Esophagus squamous epithelium (tissue), 5 donors: Measurements from ENCODE around the gene ANKRD65. TPM values are rescaled to one million over a fixed set of nuclear protein-coding genes. Genes with fewer than 3 reads are reported as not detected.
"Not testable (repeated sequence)": the region's sequence is repeated elsewhere in the genome, so short reads cannot be mapped to it uniquely, and the experiment has no call there.

ENCODE experiments used
- DNase-seq: peaks from one replicate; lab custom pipeline; 2025; lab: John Stamatoyannopoulos, UW
- H3K27ac ChIP-seq, 4 donors: fragments of 200-600 bp; sonication (generic); one replicate each; pipeline ENCODE4 v1.5.1; 2016 to 2019; ENCODE audit warnings: mild to moderate bottlenecking in 1 of 4
- H3K27me3 ChIP-seq, 4 donors: fragments of 200-600 bp; sonication (generic); 1 replicate in 3 of 4; 2 replicates in 1 of 4; pipeline versions ENCODE4 v1.5.1 to v1.6.0; 2017 to 2021; ENCODE audit warnings: antibody characterized with exemption in 1 of 4
- H3K36me3 ChIP-seq, 3 donors: fragments of 200-600 bp; sonication (generic); one replicate each; pipeline ENCODE4 v1.5.1; 2016 to 2019
- H3K4me1 ChIP-seq, 3 donors: fragments of 200-600 bp; sonication (generic); one replicate each; pipeline ENCODE4 v1.5.1; 2017 to 2019
- H3K4me3 ChIP-seq, 4 donors: fragments of 200-600 bp; sonication (generic); 1 replicate in 3 of 4; 2 replicates in 1 of 4; pipeline ENCODE4 v1.5.1; 2016 to 2019; ENCODE audit warnings: mild to moderate bottlenecking in 2 of 4, moderate library complexity in 1 of 4
- H3K9me3 ChIP-seq, 3 donors: fragments of 200-600 bp; sonication (generic); one replicate each; pipeline ENCODE4 v1.5.1; 2016 to 2019
- POLR2A ChIP-seq, 4 donors: fragments of 450-650 bp; IDR thresholded peaks; one replicate each; pipeline ENCODE4 v1.6.1; 2017; ENCODE audit warnings: antibody characterized with exemption in 4 of 4, mild to moderate bottlenecking in 4 of 4, moderate library complexity in 3 of 4
- WGBS, 2 donors: methylation state at CpG; one replicate each; pipeline ENCODE4 v1.1.5; 2018; 5-methylcytosine and 5-hydroxymethylcytosine counted together
- intact Hi-C: fragments of 100-400 bp; cut with DNase I; formaldehyde crosslinking; loops from one replicate; pipeline ENCODE4 v1.15.0; 2022
- total RNA-seq, 4 donors: library from RNA; depleted of rRNA; stranded (reverse); fragments of >200 nt; gene quantifications; one replicate each; pipeline ENCODE4 v1.1.0, GENCODE V29; 2016
- TF ChIP-seq, protein P1 (sequence below), 6 experiments: fragments of 450-650 bp in 4 of 6; fragments of 200-600 bp in 2 of 6; sonication (generic) in 2 of 6; IDR thresholded peaks; one replicate each; pipeline ENCODE4 v1.5.1; 2016 to 2019; ENCODE audit warnings: antibody characterized with exemption in 6 of 6, mild to moderate bottlenecking in 4 of 6, moderate library complexity in 4 of 6
- donor health status: DM: yes; HTN: yes; CAD: no.

The ANKRD65 gene
- total RNA-seq, 4 donors from 2014 or later: 4.7 to 28.3 (median 14.4) TPM

DNA sequence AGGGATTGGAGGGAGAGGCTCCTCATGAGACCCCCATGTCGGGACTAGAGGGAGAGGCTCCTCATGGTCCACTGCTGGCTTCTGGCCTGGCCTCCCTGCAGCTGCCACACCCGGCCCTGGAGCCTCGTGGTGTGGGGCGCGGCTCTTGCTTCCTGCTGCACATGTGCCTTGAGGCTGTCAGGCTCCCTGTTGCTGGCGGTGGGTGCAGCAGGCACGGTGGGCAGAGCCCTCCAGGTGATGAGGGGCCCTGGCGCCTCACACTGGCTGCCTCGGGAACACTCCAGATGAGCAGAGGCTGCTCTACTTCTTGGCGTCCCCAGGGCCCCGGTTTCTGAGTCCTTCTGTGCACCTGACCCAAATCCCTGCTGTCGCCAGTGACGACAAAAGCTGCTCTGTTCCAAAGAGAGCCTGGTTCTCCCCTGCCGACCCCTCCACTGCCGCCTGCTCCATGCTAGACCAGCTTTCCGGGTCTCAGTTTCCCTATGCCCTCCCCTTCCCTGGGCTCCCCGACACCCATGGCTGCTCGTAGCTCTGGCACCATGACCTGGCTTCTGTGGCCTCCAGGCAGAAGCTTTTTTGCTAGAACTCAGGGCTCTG, 40.7 kb upstream of the ANKRD65 start:
- Histone ChIP-seq H3K27me3 (peaks cover 0 to 15% (median 0%) of the 10 kb centered on the region in 4 donors), H3K4me3 (peak overlapping the region in 3 of 4 donors; percentile 11 to 38 (median 15)), H3K36me3 (no peaks in the 10 kb centered on the region), H3K4me1 (peaks cover 0 to 24% (median 4%) of the 10 kb centered on the region in 3 donors), H3K27ac (peak overlapping the region; percentile 23 to 62 (median 38)), H3K9me3 (no peaks in the 10 kb centered on the region)
- WGBS, 2 donors: 51% methylated on average over 11 of the region's 18 CpGs; no CpG with 5 or more reads in 1 of the 2 donors
- intact Hi-C loops: no loop called here
- DNase-seq: no peak
- TF ChIP-seq POLR2A (IDR thresholded peaks at IDR 0.05): no peak
- TF ChIP-seq, protein P1, sequence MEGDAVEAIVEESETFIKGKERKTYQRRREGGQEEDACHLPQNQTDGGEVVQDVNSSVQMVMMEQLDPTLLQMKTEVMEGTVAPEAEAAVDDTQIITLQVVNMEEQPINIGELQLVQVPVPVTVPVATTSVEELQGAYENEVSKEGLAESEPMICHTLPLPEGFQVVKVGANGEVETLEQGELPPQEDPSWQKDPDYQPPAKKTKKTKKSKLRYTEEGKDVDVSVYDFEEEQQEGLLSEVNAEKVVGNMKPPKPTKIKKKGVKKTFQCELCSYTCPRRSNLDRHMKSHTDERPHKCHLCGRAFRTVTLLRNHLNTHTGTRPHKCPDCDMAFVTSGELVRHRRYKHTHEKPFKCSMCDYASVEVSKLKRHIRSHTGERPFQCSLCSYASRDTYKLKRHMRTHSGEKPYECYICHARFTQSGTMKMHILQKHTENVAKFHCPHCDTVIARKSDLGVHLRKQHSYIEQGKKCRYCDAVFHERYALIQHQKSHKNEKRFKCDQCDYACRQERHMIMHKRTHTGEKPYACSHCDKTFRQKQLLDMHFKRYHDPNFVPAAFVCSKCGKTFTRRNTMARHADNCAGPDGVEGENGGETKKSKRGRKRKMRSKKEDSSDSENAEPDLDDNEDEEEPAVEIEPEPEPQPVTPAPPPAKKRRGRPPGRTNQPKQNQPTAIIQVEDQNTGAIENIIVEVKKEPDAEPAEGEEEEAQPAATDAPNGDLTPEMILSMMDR (IDR thresholded peaks at IDR 0.05): no peak

DNA sequence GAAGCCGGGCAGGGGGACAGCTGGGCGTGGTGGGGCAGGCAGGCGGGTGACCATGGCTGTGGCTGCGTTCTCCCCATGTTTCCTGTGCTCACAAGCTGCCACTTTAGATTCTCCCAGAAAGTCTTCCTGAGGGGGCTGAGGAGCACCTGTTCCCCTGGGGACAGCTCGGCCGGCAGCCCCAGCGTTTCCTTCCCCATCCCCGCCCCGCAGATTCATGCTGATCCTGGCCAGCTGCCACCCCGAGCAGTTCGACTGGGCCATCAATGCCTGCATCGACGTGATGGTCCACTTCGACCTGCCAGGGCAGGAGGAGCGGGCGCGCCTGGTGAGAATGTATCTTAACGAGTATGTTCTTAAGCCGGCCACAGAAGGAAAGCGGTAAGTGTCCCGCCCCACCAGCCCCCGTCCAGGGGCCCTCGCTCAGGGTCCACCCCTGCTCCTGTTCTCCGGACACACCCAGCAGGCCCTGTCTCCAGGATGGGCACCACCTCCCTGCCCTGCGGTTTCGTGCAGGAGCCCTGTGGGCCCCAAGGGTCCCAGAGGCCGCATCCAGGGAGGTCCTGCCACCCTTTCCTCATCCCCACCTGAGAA, 39.6 kb upstream of the ANKRD65 start:
- Histone ChIP-seq H3K4me1 (peaks cover 0 to 24% (median 4%) of the 10 kb centered on the region in 3 donors), H3K27me3 (peaks cover 0 to 15% (median 0%) of the 10 kb centered on the region in 4 donors), H3K27ac (no peak overlapping the region), H3K9me3 (no peaks in the 10 kb centered on the region), H3K4me3 (no peak overlapping the region), H3K36me3 (no peaks in the 10 kb centered on the region)
- 76 to 79% methylated on average over 7 of the region's 27 CpGs for WGBS, 2 donors
- no peak for DNase-seq
- TF ChIP-seq, protein P1 (IDR thresholded peaks at IDR 0.05): no peak
- intact Hi-C loops: no loop called here

DNA sequence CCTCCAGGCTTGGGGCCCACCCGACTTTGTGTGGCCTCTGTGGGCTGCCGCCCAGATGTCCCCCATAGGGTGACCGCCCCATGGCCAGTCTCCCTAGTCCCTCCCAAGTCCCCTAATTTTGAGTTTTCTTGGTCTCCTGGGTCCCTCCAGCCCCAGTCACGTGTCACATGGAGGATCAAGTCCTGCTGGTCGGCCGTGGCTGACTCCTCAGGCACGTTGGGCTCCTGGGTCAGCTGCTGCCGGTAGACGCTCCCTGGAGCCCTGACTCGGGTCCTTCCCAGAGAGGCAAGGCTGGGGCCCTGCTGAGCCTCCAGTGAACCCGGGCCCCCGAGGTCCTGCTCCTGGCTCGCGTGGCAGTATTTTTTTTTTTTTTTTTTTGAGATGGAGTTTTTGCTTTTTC, 38.6 kb upstream of the ANKRD65 start:
- H3K36me3 ChIP-seq, DNase-seq, intact Hi-C loops, H3K4me3 ChIP-seq, H3K9me3 ChIP-seq, H3K27ac ChIP-seq: not testable (repeated sequence)
- WGBS, 2 donors: 89 to 100% methylated on average over 3 to 10 of the region's 14 CpGs
- Histone ChIP-seq H3K4me1 (peaks cover 0 to 24% (median 4%) of the 10 kb centered on the region in 3 donors), H3K27me3 (peaks cover 0 to 15% (median 0%) of the 10 kb centered on the region in 4 donors)

DNA sequence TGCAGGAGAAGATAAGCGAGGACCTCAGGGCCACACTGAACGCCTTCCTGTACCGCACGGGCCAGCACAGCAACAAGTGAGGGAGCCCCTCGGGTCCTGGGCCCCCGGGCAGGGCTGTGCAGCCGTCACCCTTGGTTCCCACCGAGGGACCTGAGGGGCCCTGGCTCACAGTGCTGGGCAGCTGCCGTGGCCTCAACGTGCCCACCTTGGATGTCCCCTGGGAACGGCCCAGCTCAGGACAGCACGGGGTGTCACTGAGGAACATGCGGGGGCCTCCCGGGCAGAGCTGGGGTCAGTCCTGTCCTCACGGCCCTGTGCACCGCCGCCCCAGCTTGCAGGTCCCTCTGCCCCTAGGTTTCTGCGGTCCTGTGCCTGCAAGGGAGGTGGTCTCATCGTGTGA, 38.1 kb upstream of the ANKRD65 start:
- H3K4me3 ChIP-seq, intact Hi-C loops: not testable (repeated sequence)

DNA sequence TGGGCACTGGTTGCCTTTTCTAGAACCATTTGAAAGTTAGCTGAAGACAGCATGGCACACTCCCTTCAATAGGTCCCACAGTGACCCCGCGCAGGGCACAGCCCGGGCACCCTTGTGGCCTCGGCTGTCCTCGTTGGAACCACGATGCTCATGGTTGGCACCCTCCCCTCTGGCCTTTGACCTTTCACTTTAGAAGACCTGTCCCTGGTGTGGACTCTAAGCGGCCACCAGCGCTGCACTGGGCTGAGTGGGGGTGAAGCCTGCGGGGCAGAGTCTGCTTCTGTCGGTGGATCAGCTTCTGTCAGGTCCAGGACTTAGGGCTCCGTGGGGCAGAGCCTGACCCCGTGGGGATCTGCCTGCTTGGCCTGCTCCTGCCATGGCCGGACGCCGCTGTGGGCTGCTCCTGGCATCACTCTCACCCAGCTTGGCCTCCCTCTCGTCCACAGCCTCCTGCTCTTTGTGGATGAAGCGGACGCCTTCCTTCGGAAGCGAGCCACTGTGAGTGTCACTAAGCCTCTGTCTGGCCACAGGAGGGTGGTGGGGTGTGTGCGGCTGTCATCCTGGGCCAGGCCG, 35.7 kb upstream of the ANKRD65 start:
- H3K4me1 ChIP-seq: peaks cover 0 to 19% (median 3%) of the 10 kb centered on the region in 3 donors
- H3K4me3 ChIP-seq, DNase-seq, intact Hi-C loops, H3K36me3 ChIP-seq, H3K9me3 ChIP-seq, H3K27ac ChIP-seq: not testable (repeated sequence)
- peaks cover 0 to 15% (median 0%) of the 10 kb centered on the region in 4 donors for H3K27me3 ChIP-seq
- WGBS, 2 donors: 80 to 89% methylated on average over 1 to 8 of the region's 22 CpGs

More for the DNA sequence above, 38.1 kb upstream of the ANKRD65 start:
- H3K27ac ChIP-seq, DNase-seq, H3K36me3 ChIP-seq, H3K9me3 ChIP-seq: not testable (repeated sequence)
- WGBS, 2 donors: no CpG with 5 or more reads among the region's 19 CpGs
- Histone ChIP-seq H3K27me3 (peaks cover 0 to 15% (median 0%) of the 10 kb centered on the region in 4 donors), H3K4me1 (peaks cover 0 to 24% (median 4%) of the 10 kb centered on the region in 3 donors)

DNA sequence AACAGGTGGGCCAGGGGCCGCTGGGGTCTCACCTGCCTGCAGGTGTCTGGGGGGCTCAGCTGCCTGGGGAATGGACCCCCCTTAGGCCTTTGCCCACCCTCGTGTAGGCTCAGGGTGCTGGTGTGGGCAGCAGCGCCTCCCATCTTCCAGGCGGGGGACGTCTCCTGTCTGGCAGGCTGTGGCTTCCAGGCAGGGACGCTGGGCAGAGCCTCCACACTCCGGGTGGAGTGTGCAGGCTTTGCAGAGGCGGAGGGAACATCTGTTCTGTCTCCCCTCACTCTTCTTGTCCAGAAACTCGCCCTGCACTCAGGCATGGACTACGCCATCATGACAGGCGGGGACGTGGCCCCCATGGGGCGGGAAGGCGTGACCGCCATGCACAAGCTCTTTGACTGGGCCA, 34.9 kb upstream of the ANKRD65 start:
- DNase-seq, H3K36me3 ChIP-seq: not testable (repeated sequence)
- WGBS, 2 donors: no CpG with 5 or more reads among the region's 15 CpGs

DNA sequence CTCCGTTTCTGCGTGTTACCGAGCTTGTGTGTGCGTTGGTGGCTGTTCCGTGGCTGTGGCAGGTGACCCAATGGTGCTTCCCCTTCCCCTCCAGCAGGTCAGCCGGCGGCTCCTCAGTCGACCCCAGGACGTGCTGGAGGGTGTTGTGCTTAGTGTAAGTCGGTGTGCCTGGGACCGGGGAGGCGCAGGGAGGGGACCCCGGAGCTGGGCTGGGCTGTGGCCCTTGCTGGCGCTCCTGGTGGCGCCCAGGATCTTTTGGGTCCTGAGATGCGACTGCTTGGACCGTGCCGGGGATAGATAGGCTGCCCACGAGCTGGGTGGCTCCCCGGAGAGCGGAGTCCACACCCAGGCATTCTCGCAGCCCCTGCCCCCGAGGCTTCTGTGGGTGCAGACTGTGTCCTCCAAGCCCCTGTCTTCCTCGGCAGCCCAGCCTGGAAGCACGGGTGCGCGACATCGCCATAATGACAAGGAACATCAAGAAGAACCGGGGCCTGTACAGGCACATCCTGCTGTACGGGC, 34.3 kb upstream of the ANKRD65 start:
- 77 to 81% methylated on average over 3 to 19 of the region's 30 CpGs for WGBS, 2 donors
- DNase-seq: no peak
- Histone ChIP-seq H3K4me3 (no peak overlapping the region), H3K36me3 (no peaks in the 10 kb centered on the region), H3K4me1 (peaks cover 0 to 7% (median 0%) of the 10 kb centered on the region in 3 donors), H3K27me3 (peaks cover 0 to 3% (median 0%) of the 10 kb centered on the region in 4 donors), H3K9me3 (no peaks in the 10 kb centered on the region), H3K27ac (no peak overlapping the region)
- no peak for TF ChIP-seq POLR2A (IDR thresholded peaks at IDR 0.05)
- TF ChIP-seq, protein P1 (IDR thresholded peaks at IDR 0.05): no peak
- intact Hi-C loops: no loop called here

More for the DNA sequence above, 34.9 kb upstream of the ANKRD65 start:
- H3K4me3 ChIP-seq, H3K27me3 ChIP-seq, intact Hi-C loops, H3K27ac ChIP-seq, H3K9me3 ChIP-seq: not testable (repeated sequence)
- peaks cover 0 to 12% (median 0%) of the 10 kb centered on the region in 3 donors for H3K4me1 ChIP-seq

DNA sequence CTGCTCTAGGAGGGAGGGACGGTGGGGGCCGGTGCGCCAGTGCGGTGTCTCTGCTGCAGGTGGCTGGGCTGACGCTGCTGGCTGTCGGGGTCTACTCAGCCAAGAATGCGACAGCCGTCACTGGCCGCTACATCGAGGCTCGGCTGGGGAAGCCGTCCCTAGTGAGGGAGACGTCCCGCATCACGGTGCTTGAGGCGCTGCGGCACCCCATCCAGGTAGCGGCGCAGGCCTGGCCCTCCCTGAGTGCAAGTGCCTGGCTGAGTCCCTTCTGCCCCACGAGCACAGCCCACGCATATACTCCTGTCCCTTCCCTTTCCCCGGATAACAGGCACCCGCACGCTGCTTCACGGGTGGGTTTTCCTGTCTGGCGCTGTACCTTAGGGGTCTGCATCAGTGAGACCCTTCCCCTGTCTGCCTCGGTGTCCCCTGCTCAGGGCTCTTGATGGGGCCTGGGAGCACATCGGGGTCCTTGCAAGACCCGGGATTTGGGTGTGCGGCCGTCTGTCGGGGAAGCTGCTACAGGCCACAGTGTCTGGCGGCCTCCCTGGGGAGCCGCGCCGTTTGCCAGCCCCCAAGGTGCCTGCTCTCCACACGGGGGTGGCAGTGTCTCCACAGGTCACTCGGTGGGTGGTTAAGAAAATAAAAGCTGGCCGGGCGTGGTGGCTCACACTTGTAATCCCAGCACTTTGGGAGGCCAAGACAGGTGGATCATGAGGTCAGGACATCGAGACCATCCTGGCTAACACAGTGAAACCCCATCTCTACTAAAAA, 33.4 kb upstream of the ANKRD65 start:
- 80 to 86% methylated on average over 3 to 11 of the region's 41 CpGs for WGBS, 2 donors
- H3K27me3 ChIP-seq, intact Hi-C loops, H3K4me1 ChIP-seq, H3K36me3 ChIP-seq, DNase-seq, H3K9me3 ChIP-seq, H3K27ac ChIP-seq, H3K4me3 ChIP-seq: not testable (repeated sequence)
